HG03469 (cell line): ENCODE data around the gene LY6G6D.
"Not testable (repeated sequence)": the region's sequence is repeated elsewhere in the genome, so short reads cannot be mapped to it uniquely, and the experiment has no call there.

Experiments
- ATAC-seq: cut with Tn5 transposase; IDR thresholded peaks from one replicate; pipeline ENCODE4 v1.9.1; 2021; ENCODE audit warnings: mild to moderate bottlenecking, moderate library complexity, moderate number of reproducible peaks; ENCODE audit not compliant: unreplicated experiment

The LY6G6D gene

GRCh38 chr6:31691564-31692108 lies 23.5 kb upstream of the LY6G6D start:
- no peak for ATAC-seq

DNA sequence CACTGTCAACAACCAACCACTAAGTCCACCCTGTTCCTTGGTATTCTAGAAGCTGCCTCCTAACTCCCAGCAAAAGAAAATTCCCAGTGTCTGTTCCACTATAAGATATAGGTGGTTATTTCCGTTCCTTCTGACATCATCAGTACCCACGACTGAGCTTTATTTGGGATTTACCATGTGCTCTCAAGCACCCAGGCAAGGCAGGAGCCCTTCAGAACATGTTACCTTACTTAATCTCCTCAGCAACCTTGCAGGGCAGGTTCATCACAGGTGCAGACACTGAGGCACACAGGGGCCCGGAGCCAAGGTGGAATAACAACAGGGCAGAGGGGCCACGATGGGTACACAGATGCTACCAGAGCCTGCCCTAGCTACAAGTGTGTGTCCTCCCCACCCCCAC lies 22.8 kb upstream of the LY6G6D start:
- no peak for ATAC-seq

DNA sequence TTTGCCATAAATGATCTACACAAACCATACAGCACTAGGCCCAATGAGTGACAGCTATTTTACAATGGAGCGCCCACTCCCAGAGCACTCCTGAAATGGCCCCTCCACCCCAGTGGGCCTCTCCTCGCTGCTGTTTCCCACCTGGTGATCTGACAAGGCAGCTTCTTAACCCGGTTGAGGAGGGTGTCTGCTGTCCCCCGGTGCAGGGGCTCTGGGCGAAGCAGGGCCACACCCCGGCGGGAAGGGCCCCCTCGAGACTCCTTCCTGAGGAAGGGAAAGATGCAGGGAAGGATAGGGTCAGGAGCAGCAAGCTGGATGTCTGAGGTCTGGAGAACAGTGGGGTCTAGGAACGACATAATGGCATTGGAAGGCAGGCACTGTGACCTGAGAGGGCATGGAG lies 22.3 kb upstream of the LY6G6D start:
- no peak for ATAC-seq

GRCh38 chr6:31693535-31693934 lies 21.6 kb upstream of the LY6G6D start:
- ATAC-seq: no peak

GRCh38 chr6:31697555-31697954 lies 17.6 kb upstream of the LY6G6D start:
- ATAC-seq: no peak

DNA sequence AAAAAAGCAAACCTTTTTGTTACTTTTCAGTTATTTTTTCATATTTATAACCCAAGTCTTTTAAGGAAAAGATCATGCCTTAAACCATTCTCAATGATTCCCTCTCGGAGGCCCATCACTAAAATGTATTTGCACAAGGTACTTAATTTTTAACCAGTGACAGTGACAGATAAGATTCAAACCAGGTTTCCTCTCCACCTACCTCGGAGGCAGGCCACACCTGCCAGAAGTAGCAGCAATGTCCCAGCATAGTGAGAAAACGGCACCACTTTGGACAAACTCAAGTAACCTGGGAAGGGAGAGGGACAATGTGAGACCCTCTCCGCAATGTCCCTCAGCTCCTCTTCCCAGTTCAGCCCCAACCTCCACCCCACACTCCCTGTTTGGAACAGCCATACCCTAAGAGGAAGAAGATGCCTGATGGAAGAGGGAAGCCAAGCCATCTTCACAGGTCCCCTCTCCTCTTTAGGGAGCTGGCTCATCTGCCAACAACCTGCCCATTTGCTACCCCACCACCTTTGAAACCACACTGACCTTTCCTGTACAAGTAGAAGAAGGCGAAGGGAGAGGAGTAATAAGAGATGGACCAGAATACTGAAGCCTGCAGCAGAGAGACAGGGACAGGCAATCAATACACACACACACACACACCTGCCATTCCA lies 14.3 kb upstream of the LY6G6D start:
- no peak for ATAC-seq

- no peak for ATAC-seq
Measured at GRCh38 chr6:31701666-31702404, 13.3 kb upstream of the LY6G6D start.

DNA sequence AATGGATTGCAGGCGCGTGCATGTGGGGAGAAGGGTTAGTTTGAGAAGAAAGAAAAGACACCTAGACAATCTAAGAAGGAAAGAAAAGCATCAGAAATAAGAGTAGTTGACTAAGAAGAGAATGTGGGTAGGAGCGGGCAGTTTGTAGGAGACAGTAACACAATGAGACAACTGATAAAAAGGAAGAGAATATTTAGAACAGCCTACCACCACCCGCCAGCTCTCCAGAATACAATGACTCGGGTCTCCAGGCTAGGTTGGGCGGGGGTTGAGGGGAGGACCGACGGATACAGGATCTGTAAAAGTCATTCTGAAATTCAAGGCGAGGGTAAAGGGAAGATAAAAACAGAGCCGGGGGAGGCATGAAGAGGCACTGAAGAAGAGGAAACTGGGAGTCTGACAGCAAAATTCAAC lies 12.7 kb upstream of the LY6G6D start:
- no peak for ATAC-seq

- peak; percentile 69 for ATAC-seq
Measured at GRCh38 chr6:31702819-31703716, 12.1 kb upstream of the LY6G6D start, which contains the start of gene ABHD16A. ABHD16A (minus strand) TSS chr6:31703324; CDS start chr6:31703281, 43 bp downstream.

GRCh38 chr6:31705931-31706330 lies 9.2 kb upstream of the LY6G6D start:
- ATAC-seq: no peak

DNA sequence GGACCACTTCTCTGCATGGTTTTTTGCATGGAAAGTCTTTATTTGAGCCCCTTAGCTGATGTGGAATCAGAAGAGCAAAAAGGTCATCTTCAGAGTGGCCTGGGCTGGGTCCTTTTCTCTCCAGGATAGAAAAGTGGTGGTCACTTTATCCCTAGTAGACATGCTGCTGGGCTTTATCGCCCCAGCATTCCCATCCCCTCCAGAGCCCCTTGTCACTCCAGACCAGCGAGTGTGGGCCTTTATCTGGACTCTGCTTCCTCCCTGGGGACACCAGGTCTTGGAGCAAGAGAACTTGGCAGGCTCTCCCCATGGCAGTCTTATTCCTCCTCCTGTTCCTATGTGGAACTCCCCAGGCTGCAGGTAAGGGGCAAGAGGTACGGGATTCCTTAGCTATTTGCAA lies 8.5 kb upstream of the LY6G6D start, which contains the start of gene LY6G6F:
LY6G6F (plus strand) TSS at position 268 of the 400 bp plus-strand sequence; CDS start at position 309, 41 bp downstream.
- ATAC-seq: no peak

DNA sequence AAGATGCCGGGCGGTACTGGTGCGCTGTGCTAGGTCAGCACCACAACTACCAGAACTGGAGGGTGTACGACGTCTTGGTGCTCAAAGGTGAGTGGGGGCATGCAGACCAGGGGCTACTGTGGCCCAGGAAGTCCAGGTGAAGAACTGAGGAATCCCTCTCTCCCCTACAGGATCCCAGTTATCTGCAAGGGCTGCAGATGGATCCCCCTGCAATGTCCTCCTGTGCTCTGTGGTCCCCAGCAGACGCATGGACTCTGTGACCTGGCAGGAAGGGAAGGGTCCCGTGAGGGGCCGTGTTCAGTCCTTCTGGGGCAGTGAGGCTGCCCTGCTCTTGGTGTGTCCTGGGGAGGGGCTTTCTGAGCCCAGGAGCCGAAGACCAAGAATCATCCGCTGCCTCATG lies 7.4 kb upstream of the LY6G6D start:
- no peak for ATAC-seq

DNA sequence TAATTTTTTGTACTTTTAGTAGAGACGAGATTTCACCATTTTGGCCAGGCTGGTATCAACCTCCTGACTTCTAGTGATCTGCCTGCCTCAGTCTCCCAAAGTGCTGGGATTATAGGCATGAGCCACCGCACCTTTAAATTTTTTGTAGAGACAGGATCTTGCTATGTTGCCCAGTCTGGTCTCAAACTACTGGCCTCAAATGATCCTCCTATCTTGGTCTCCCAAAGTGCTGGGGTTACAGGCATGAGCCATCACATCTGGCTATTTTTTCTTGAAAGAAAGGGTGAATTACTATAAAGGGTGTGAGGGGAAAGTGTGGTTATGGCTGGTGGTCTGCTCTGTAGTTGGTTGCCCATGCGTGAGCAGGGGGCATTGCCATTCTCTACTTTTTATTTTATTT lies 6.9 kb upstream of the LY6G6D start:
- ATAC-seq: no peak

GRCh38 chr6:31709157-31709556 lies 6.0 kb upstream of the LY6G6D start:
- not testable (repeated sequence) for ATAC-seq

DNA sequence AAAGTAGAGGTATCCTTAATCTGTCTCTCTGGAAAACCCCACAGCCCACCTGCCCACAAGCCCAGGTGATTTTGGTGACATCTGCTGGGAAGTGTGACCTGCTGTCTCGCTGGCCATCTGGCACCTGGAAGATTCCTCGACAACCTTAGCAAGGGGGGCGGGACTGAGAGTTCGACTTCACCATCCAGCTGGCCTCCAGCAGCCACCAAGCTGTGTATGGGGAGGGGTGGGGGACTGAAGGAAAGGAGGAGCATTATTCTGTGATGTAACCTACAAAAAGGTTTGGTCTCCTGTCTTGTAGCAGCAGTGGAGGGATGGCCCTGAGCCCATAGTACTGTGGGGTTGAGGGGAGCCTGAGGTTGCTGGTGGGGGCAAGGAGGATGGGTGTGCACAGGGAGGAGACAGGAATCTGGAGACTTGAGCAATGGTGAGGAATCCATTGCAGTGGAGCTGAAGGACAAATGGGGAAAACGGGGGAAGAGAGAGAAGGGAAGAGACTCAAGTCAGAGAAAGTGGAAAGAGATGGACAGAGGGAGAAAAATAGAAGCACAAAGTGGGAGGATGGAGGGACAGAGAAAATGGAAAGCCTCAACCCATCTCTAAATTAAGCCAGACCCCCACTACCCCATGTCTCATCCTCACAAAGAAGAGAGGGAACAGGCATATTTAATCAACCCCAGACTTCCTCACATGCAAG lies 4.5 kb upstream of the LY6G6D start:
- no peak for ATAC-seq

GRCh38 chr6:31711233-31711632 lies 3.9 kb upstream of the LY6G6D start:
- ATAC-seq: no peak

DNA sequence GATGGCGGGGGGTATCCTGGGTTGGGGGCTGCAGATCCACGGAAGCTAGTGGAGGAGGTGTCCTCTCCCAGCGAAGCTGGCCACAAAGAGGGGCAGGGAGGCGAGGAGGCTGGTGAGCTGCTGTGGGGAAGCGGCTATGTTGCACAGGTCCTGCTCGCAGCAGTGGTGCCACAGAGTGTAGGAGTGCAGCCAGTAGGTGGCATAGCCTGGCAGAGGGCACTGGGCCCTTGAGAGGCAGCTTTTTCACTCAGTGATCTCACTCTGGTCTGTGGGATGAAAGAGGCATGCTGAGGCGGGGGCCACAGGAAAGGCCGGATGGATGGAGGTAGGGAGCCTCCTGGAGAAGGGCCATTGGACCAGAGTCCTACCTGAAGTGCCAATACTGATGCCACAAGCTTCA lies 2.9 kb upstream of the LY6G6D start:
- ATAC-seq: no peak

DNA sequence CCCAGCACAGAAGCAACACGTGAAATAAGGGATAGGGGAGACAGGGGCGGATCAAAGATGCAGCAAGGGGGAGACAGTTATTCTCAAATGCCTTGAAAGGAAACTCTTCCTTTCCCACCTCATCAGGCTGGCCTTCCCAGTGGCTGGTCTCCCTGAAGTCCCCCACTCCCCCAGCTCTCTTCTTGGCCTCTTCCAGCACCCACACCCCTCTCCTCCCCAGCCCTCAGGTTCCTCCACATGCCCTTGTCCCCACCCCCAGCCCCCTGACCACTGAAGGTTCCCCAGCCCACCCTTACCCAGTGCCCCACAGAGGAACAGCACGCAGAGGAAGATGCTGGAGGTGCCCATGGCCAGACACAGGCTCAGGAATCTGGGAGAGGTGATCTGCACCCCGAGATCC lies 1.7 kb upstream of the LY6G6D start:
- ATAC-seq: no peak

DNA sequence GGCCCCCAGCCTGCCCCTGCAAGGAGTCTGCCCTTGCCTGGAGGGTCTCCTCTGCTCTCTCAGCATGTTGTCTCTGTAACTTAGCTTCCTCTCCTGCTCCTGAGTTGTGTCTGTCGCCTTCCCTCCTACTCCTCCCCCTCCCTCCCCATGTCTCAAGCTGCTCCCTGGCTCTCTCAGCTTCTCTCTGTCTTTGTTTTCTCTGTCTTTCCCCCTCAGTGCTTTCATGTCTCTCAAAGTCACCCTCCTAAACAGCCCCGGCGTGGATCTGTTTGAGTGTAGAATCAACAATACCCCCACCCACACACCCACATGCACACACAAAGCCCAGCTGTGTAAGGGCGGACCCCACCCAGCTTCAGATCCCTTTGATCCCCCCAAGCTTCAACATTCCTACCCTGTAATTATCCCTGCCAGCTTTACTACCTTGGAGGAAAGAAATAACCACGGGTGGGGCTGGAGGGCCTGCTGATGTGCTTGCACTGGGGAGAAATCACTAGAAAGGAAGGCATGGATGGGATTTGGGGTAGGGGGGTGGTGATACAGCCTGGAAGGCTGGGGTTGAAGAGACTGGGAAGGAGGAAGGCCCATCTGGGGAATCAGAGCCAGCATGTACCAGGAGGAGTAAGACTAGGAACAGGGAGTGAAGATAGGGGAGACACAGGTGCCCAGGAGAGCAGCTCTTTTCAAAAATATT lies 1.0 kb upstream of the LY6G6D start:
- ATAC-seq: no peak
